ENCODE data around the gene STRN4.
"Not testable (repeated sequence)": the region's sequence is repeated elsewhere in the genome, so short reads cannot be mapped to it uniquely, and the experiment has no call there.

Gene STRN4

GRCh38 chr19:46746281-46747057 is at the start of gene STRN4:
Gene STRN4 (minus strand): TSS chr19:46746450. CDS start chr19:46746430, 20 bp downstream.
- no peak for FAIRE-seq

- FAIRE-seq = no peak
Observed at GRCh38 chr19:46791944-46792343, 45.7 kb upstream of the STRN4 start.

GRCh38 chr19:46789371-46789770 is 43.1 kb upstream of the STRN4 start:
- FAIRE-seq = no peak

GRCh38 chr19:46788968-46789338 is 42.7 kb upstream of the STRN4 start:
- FAIRE-seq = no peak

- no peak for FAIRE-seq
Observed at GRCh38 chr19:46788262-46788967, 42.2 kb upstream of the STRN4 start, which contains the start of gene SLC1A5. Gene SLC1A5 (minus strand): TSS chr19:46788594. CDS start chr19:46787965, 629 bp downstream.

- no peak for FAIRE-seq
Observed at GRCh38 chr19:46787331-46788261, 41.3 kb upstream of the STRN4 start.

GRCh38 chr19:46787040-46787330 is 40.7 kb upstream of the STRN4 start:
- no peak for FAIRE-seq

GRCh38 chr19:46786236-46787039 is 40.2 kb upstream of the STRN4 start:
- FAIRE-seq = no peak

GRCh38 chr19:46785980-46786235 is 39.7 kb upstream of the STRN4 start:
- no peak for FAIRE-seq

GRCh38 chr19:46785054-46785979 is 39.1 kb upstream of the STRN4 start:
- no peak for FAIRE-seq

- FAIRE-seq = no peak
Observed at GRCh38 chr19:46784262-46785053, 38.2 kb upstream of the STRN4 start.

- no peak for FAIRE-seq
Observed at GRCh38 chr19:46783670-46784069, 37.4 kb upstream of the STRN4 start.

GRCh38 chr19:46782355-46783019 is 36.2 kb upstream of the STRN4 start:
- FAIRE-seq = no peak

GRCh38 chr19:46777956-46778645 is 31.9 kb upstream of the STRN4 start:
- FAIRE-seq = not testable (repeated sequence)

GRCh38 chr19:46776927-46777911 is 31.0 kb upstream of the STRN4 start:
- FAIRE-seq = no peak

- no peak for FAIRE-seq
Observed at GRCh38 chr19:46775642-46776258, 29.5 kb upstream of the STRN4 start.

GRCh38 chr19:46773018-46773399 is 26.8 kb upstream of the STRN4 start:
- FAIRE-seq = no peak

Data from islet of Langerhans (tissue), 1 donor.